Head of caudate nucleus (tissue), 42 donors: ENCODE data around the gene PNLIP.

Experiments used
- DNase-seq, 42 donors: peaks; one replicate each; pipeline versions ENCODE4 v3.0.0 to v3.0.0-alpha.2; 2020 to 2021; ENCODE audit warnings: mixed read lengths in 7 of 42
- intact Hi-C: fragments of 100-400 bp; cut with DNase I; formaldehyde crosslinking; loops from one replicate; pipeline ENCODE4 v1.15.0; 2022

The PNLIP gene

DNA sequence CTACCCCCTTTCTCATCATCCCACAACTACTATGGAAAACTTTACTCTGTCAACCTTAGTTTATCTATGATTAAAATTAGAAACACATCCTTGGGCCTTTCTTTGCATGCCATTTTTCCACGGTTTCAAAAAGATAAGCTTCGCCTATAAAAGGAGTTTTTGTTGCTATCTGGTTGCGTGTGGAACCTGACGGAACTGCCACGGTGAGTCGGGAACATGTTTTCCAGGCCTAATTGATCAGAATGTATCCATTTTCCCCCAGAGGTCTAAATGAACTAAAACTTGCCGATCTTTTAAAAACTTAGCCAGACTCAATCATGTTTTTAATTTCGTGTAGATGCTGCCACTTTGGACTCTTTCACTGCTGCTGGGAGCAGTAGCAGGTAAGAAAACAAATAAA, at the start of gene PNLIP:
Gene PNLIP, plus strand, starts transcription at position 176 of the 400 bp plus-strand sequence. Its CDS starts 162 bp downstream, at position 338.
- DNase-seq, result no peak
- intact Hi-C loops, result no loop called here

DNA sequence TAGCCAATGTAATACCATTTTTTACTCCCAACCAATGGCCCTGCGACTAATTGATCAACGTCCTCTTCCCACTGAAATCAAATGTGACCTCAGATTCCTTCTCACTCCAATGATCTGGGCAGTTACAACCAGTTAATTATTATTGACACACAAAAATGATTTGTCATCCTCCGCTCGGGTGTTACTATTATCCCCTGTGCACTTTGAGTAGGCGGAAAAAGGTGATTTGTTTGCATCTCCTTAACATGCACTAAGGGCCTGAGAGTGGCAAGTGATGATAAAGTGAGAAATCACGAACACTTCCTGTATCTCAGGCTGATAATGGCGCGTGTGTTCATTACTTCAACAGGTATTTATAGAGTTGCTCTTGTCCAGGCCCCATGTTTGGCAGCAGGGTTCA, 40.9 kb upstream of the PNLIP start:
- intact Hi-C loops, result no loop called here

DNA sequence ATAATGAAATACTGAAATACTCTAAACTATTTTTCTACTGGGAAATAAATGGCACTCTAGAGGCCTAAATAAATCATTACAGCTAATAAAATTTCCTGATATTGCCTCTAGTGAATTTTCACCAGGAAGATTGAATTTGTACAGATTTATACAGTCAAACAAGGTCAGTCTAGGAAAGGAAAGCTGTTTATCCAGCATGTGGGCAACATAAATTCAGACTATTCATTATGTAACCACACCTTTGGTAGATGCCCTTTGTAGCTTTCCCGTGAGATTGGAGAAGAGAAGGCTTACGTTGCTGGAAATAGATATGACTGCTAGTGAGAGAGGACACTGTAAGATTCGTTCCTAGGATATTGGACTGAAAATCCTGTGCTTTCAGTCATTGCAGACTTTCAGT, 35.2 kb upstream of the PNLIP start:
- intact Hi-C loops, result no loop called here
- DNase-seq, result no peak

More for the DNA sequence above, 40.9 kb upstream of the PNLIP start:
- no peak for DNase-seq

DNA sequence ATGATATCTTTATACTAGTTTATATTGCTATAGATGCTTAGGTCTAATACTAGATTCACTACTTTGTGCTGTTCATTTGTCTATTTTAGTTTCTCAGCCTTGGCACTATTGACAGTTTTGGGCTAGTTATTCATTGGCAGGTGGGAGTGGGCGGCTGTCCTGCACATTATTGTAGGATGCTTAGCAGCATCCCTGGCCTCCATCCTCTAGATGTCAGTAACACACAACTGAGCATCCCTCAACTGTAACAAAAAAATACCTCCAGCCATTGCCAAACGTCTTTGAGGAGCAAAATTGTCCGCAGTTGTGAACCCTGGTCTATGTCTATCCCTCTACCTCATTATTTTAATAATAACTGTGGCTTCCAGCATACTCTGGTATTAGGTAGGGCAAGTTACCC, 34.4 kb upstream of the PNLIP start:
- intact Hi-C loops, result no loop called here
- DNase-seq, result no peak

DNA sequence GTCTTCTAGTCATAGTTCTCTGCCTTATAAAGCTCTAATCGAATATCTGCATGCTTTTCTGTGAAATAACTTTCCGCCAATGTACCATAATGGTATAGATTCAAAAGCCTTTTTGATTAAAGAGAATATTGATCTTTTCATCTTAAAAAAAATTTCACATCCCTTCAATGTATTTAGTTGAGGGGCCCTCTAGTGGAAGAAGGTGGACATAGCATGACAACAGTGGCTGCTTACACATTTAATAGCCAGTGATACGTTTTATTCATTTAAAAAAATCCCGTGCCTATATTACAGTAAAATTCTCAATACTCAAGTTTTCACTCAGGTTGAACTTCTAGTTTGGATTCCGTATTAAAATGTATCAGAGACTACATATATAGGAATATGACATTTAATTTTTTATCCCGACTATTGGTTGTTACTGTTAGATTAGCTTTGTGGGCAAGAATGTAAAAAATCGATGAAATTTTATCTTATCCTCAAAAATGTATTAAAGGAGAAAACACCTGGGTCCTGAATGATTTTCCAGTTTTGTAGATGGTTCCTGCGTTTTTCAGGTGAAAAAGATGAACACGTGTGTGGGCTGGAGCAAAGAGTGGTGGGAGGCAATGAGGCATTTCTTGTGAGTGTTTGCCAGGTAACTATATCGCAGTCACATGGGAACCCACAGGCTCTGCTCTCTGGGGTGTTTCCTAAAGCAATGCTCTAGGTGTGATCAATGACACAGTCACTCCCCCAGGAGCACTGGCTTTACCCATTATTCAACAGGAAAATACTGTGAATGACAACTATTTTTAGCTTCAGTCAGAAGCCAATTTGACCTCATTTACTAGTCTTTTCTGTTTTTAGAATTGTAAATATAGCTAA, 24.1 kb upstream of the PNLIP start:
- intact Hi-C loops, result no loop called here
- peak; percentile 3 to 85 (median 46) for DNase-seq

DNA sequence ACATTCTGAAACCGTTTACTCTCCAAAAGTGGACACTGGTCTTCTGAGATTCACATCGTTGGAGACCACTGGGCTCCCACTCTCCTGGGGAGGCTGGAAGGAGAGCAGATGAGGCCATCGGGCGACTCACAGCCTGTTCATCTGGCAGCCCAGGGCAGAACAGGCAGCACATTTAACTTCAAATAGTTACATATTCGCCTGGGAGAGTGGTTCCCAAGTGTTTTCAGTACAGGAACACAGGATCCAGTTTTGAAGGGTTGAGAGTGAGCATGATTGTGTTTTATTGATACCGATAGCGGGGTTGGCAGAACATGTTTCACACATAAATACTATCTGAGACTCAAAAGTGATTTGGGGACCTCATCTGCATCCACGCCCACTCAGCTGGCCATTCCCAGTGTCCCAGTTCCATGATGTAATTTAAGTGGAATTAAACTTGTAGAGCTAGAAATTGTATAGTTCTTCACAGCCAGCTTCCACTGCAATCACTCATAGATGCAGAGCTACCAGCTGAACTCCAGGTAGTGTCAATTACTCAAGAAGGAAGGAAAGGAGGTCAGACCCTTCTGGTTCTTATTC, 22.8 kb upstream of the PNLIP start:
- intact Hi-C loops, result no loop called here
- no peak for DNase-seq

DNA sequence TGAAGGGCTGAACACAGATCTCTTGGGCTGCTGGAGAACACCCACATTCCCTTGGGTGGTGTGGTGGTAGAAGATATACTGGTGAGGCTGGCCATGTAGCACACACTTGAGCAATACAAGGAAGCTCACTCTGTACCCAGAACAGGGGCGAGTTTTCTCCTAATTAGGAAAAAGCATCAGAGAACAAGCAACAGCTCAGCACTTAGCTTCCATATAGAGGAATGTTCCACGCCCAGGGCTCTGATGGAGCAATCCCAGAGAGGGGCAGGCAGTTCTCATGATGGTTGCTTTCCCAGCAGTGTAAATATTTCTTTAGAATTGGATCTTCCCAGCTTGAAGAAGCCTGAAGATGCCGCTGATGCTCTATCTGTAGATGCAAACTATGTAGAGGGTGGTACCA, 21.0 kb upstream of the PNLIP start:
- no peak for DNase-seq

DNA sequence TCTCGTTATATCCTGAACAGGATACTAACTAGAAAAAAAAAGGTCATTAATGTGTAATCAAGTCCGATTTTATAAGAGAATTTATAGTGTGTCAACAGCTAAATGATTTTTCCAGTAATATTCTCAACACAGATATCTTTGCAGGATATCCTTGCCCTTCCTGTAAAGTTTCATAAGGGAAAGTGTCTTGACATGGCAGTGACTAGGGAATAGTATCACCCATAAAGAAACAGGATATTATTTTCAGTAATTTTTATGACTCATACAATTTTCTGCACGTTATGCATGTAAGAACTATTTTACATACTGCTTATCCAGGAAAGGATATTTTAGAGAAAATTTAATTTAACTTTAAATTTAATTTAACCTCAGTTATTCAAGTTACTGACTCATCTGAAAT, 19.5 kb upstream of the PNLIP start:
- intact Hi-C loops, result no loop called here
- DNase-seq, result no peak

More for the DNA sequence above, 21.0 kb upstream of the PNLIP start:
- intact Hi-C loops, result no loop called here

DNA sequence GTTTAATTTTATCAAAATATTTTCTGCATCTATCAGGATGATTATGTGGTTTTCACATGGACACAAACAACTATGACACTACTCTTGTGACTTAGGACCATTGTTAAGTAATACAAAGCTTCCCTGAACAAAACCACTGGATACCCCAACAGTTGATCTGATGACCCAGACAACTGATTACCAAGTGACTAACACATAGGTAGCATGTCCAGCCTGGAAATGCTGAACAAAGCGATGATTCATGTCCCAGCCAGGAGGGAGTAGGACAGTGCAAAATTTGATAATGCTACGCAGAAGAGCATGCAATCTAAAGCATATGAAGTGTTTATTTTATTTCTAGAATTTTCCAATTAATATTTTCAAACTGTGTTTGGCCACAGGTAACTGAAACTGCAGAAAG, 8.9 kb upstream of the PNLIP start:
- no peak for DNase-seq
- intact Hi-C loops, result no loop called here

DNA sequence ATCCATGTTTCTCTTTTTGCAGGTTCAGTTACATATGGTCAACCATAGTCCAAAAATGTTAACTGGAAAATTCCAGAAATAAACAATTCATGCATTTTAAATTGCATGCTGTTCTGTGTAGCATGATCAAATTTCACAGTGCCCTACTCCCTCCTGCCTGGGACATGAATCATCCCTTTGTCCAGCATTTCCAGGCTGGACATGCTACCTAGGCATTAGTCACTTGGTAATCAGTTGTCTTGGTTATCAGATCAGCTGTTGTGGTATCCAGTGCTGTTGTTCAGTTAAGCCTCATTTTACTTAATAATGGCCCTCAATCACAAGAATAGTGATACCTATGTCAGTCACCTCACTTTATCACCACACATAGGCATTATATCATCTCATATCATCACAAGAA, 7.3 kb upstream of the PNLIP start:
- intact Hi-C loops, result no loop called here
- DNase-seq, result no peak

DNA sequence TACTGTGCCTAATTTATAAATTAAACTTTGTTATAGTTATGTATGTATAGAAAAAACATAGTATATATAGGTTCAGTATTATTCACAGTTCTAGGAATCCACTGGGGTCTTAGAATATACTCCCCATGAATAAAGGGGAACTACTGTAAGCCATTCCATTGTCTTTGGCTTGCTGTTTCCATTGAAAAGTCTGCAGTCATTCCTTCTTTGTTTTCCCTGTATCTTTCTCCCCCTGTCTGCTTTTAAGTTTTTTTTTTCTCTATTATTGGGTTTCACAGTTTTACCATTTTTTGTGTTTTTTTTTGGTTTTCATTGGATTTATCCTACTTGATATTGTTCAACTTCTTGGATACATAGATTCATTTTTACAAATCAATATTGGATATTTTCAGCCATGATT, 6.7 kb upstream of the PNLIP start:
- intact Hi-C loops, result no loop called here

DNA sequence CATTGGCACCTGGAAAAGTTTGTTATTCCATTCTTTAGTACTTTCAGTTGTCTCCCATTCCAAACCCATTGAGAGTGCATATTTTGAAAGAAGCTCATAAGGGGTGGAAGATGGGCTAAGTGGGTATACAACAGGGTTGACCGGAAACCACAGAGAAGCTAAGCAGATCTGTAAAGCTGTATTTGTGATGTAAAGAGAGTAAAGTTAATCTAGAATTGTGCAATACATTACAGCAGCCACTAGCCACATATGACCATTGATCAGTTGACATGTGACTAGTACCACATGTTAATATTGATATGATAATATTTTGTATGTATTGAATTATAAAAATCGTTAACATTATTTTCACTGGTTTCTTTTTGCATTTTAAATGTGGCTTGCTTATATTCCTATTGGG, 4.9 kb upstream of the PNLIP start:
- intact Hi-C loops, result no loop called here
- no peak for DNase-seq

More for the DNA sequence above, 6.7 kb upstream of the PNLIP start:
- no peak for DNase-seq

DNA sequence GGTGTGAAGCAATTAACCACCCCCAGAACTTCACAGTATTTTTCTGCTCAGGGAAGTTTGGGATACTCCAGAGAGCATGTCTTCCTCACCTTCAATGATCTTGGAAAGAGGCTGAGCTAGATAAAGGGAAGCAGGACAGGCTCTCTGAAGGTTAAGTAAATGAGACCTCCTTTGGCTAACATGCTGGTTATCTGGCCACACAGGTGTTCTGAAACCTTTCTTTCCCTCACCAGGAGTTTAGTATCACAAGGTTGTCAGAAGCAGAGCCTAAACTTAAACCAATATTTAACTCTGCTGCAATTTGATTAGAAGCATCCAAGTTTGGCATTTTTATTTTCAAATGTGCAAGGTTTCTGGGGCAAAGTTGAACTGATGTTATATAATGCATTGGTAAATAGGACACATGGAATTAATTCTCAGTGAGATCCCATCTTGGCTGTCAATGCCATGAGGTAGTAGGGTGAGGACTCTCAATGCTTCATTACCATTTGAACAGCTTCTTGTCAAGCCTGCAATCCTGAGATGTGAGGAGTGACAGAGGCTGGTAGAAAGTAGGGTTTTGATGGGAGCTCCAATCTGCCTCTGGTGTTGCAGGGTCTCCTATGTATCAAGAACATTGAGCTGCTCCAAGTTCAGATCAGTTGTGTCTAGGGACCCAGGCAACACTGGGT, 3.6 kb upstream of the PNLIP start:
- intact Hi-C loops, result no loop called here

DNA sequence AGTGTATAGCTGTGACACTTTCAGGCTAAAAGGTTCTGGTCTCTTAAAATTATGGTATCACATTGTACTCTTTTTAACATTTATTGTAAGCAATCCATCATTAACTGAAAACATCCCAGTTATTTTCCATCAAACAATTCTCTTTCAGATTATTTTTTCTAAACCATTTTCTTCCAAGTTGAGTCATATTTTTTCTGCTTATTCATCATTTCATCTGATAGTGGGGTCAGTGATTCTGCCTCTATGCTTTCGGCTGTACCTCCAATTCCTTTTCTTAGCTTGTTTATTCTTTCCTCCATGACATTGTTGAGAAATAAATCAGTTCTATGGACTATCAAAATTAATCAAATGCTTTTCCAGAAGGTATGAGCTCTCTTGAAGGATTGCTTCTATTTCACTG, 609 bp upstream of the PNLIP start:
- no peak for DNase-seq
- intact Hi-C loops, result no loop called here

More for the DNA sequence above, 3.6 kb upstream of the PNLIP start:
- DNase-seq, result no peak

DNA sequence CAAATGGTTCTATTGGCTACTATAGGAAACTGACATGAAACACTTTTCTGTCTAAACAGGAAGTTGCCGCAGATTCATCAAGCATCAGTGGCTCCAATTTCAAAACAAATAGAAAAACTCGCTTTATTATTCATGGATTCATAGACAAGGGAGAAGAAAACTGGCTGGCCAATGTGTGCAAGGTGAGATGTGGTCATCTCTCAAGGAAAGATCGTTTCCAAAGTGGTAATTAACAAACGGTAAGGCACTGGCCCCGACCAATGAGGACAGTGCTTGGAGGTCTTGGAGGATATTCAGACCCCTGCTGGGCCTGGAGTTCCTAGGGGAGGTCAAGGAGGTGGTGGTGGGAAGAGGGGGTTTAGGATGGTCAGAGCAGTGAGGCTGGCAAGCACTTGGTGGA, 2.6 kb downstream of the PNLIP start:
- intact Hi-C loops, result no loop called here
- DNase-seq, result no peak

DNA sequence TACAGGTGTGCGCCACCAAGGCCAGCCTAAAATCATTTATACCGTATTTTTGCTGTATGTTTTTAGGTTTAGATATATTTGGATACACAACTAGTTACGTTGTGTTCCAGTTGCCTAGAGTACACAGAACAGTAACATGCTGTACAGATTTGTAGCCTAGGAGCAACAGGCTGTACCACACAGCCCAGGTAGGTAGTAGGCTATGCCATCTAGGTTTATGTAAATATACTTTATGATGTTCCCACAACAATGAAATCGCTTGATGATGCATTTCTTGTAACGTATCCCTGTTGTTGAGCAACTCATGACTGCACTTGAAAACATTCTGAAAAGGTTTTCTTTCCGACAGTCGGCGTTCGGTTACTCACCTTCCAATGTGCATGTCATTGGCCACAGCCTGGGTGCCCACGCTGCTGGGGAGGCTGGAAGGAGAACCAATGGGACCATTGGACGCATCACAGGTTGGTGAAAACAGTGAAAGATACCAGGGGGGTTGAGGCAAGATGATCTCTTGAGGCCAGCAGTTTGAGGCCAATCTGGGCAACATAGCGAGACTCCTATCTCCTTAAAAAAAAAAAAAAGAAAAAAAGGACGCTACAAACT, 7.7 kb downstream of the PNLIP start:
- intact Hi-C loops, result no loop called here
- DNase-seq, result no peak

DNA sequence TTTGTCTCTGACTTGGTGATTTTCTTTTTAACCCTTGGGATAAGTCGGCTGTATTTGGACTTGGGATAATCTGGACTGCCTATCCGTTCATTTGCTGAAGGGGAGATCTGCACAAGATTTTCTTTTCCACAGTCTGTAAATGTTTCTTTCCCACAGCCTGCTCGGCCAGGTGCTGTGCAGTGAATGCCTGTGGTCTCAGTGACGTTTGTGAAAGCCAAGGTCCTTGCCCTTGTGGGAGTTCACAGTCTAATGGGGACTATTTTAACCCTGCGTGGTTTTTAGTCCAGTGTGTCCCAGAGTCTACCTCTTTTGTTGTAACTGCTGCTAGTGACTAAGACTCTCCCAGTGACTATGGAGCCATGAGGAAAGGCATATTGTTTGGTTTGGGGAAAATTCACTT, 8.9 kb downstream of the PNLIP start:
- DNase-seq, result no peak
- intact Hi-C loops, result no loop called here

DNA sequence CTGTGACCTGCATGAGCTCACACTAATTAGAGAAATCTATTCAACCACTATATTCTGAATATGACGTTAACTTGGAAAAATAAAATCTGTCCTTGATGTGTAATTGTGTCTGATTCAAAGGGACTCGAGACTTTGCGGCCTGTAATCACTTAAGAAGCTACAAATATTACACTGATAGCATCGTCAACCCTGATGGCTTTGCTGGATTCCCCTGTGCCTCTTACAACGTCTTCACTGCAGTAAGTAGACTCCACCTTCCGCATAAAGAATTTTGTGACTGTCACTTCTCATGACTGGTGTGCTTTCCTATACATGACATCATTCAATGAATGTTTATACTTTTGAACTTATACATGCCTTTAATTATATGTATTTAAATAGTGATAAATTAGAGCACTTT, 10.1 kb downstream of the PNLIP start:
- intact Hi-C loops, result no loop called here
- DNase-seq, result no peak

DNA sequence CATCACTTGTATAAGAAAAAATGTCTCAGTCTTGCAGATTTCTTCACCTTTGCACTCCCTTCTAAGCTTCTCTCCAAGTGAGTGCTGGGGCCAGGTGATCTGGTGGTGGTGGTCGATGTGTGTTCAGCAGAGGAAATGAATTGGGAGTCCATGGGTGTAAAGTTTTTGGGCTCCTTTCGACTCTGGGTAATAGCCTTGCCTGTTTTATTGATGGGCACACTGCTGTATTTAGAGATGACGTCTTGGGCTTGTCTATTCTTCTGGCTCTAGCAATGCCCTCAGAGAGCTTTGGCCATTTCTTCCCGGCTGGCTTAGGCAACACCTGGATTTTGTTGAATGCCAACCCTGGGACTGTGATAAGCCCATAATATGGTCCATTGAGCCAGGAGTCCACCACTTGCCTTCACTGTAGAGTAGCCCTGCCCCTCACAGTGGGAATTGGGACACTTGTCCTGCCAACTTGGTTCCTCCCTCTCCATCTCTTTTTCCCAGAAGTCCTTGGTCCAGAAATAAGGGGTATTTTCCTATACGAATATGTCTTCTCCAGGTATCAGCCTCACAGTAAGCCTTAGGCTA, 11.7 kb downstream of the PNLIP start:
- no peak for DNase-seq
- intact Hi-C loops, result no loop called here

DNA sequence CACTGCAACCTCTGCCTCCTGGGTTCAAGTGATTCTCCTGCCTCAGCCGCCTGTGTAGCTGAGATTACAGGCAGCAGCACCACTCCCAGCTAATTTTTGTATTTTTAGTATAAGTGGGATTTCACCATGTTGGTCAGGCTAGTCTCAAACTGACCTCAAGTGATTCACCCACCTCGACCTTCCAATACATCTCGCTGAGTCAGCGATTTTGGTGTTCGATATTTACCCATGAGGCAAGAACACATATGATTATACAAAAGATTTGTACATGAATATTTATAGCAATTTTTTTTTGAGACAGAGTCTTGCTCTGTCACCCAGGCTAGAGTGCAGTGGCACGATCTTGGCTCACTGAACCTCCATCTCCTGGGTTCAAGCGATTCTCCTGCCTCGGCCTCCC, 19.8 kb downstream of the PNLIP start:
- intact Hi-C loops, result no loop called here
- no peak for DNase-seq
